GM21529 (cell line): ENCODE measurements around the gene CBFB.
"Not testable (repeated sequence)": the region's sequence is repeated elsewhere in the genome, so short reads cannot be mapped to it uniquely, and the experiment has no call there.

Experiments
- ATAC-seq: cut with Tn5 transposase; IDR thresholded peaks from one replicate; pipeline ENCODE4 v1.9.1; 2021; ENCODE audit not compliant: unreplicated experiment

CBFB gene

DNA sequence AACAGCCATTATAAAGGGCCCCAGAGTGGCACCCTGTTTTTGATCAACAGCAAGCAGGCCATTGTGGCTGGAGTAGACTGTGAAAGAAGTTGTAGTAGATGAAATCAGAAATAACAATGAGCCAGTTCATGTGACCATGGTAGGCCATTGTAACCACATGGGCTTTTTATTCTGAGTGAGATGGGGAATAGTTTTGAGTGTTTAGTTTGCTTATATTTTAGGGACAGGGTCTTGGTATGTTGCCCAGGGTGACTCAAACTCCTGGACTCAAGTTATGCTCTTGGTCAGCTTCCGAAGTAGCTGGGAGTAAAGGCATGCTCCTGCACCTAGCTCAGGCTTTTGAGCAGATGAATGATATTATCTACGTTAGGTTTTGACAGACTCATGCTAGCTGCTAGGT, 12.0 kb downstream of the CBFB start:
- no peak for ATAC-seq

DNA sequence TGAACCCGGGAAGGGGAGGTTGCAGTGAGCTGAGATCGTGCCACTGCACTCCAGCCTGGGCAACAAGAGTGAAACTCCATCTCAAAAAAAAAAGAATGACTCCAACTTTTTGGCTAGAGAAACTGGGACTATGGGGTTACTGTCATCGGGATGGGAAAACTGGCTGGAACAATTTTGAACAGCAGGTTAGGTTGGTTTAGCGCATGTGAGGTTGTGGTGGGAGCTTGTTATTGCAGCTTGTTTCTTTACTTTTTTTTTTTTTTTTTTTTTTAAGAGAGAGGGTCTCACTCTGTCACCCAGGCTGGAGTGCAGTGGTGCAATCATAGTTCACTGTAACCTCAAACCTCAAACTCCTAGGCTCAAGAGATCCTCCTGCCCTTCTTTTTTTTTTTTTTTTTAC, 12.6 kb downstream of the CBFB start:
- ATAC-seq: not testable (repeated sequence)

DNA sequence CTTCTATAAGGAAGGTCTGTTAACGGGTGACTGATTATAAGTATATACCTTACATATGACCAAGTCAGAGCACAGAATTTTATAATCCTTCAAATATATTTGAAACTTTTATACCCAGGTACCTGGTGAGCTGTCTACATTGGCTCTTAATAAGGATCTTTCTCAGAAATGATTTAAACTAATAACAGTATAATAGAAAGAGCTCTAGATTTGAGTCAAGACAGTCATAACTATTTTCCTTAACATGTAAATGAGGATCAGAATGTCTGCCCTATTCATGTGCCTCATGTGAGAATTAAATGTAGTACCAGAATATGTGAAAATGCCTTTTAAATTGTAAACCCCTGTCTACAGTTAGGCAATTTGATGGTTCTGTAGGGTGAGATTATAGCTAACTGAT, 14.5 kb downstream of the CBFB start:
- no peak for ATAC-seq

DNA sequence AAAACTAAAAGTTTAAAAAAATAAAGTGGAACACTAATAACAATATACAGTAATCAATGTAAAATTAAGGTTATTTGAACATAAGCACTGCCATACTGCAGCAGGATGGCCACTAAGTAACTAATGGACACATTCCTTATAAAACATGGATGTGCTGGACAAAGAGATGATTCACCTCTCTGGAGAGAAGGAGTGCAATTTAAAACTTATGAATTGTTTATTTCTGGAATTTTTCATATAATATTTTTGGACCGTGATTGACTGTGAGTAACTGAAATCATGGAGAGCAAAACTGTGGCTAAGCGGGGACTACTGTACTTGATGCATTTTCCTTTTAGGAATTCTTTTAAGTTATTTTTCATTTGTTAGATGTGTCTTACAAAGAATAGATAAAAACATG, 21.8 kb downstream of the CBFB start:
- no peak for ATAC-seq

DNA sequence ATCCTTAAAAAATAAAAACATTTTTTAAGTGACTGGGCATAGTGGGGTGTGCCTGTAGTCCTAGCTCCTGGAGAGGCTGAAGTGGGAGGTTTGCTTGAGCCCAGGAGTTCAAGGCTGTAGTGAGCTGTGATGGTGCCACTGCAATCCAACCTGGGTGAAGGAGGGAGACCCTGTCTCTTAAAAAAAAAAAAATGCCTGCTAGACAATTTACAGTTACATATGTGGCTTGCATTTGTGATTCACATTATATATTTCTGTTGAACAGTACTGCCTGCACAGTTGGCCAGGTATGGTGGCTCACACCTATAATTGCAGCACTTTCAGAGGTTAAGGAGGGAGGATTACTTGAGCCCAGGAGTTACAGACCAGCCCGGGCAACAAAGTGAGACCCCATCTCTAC, 23.4 kb downstream of the CBFB start:
- ATAC-seq: no peak

DNA sequence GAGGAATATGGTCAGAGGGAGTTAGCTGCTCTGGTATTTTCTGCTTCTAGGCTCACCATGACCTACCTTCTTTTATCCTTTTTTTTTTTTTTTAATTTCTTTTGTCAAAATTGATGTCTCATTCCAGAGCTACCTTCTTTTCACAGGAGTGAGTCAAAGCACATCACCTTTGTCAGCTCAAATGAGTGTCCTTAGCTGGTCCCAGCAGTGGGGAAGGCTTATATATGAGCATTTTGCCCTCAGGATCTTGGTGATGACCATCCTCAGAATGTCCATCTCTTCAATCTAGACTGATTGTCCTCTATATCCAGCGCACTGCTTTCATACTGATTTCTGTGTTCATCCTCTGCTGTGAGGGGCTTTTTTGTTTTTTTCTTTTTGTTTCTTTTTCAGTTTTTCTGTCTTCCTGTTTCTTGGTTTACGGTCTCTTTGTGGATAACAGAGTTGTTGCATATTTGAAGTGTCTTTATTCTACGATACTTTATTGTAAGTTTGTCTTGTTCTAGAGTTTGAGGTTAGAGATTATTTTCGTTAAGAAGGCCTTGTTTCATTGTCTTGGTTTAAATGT, 24.9 kb downstream of the CBFB start:
- ATAC-seq: no peak

DNA sequence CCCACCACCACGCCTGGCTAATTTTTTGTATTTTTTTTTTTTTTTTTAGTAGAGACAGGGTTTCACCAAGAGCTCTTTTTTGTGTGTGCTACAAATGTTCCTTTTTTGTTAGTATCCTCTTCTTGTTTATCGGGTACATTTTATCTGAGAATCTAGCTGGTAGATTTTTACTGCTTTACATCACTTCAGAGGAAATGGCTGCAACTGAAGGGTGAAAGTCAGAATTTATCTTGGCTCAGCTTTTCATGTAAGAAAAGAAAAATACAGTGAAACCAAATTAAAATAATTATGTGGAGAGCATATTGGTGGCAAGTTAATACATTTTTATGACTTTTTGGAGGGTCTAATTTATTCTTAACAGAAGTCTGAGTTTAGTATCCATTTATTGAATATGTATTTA, 26.0 kb downstream of the CBFB start:
- ATAC-seq: no peak

DNA sequence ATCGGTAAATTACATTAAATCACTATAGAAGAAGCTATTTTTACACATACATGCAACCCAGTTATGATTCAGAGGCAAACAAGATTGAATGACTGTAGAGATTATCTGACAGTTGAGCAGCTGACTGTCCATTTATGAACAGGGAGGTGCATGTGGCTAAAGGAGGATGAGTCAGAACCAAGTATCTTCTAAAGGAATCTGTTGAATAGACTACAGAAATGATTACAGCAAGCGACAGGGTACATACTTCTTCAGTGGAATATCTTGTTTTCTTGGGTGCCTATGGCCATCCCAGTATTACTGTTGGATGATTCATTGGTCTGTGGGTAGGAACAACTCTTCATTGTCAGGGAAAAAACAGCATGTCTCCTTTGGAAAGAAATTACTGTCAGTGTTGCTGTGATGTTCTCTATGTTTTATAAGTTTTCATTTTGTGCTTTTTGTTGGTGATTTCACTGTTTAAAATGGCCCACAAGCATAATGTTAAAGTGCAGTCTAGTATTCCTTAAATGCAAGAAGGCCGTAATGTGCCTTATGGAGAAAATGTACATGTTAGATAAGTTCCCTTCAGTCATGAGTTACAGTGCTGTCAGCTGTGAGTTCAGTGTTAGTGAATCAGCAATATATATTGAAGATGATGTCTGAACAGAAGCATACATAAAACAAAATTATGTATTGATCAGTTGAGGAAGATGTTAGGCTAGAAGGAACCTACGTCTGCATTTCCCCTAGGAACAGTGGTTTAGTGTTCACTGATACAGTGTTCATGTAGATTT, 27.0 kb downstream of the CBFB start:
- ATAC-seq: no peak

DNA sequence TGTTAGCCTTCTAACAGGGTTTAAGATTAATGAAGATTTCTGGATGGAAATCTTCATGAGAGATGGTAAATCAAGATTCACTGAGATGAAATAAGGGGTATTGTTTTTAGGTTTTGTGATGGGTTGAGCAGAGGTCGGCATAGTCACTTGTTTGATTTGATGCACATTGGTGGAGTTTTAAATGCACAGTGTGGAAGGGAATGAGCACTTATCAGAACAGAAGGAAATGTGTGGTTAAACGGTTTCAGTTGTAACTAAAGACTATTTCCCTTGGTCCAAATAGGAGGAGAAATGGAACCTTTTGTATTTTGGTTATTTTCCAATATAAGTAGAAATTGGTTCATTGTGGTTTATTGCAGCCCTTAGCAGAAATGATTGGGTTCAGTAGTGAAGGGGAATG, 34.1 kb downstream of the CBFB start:
- ATAC-seq: no peak

DNA sequence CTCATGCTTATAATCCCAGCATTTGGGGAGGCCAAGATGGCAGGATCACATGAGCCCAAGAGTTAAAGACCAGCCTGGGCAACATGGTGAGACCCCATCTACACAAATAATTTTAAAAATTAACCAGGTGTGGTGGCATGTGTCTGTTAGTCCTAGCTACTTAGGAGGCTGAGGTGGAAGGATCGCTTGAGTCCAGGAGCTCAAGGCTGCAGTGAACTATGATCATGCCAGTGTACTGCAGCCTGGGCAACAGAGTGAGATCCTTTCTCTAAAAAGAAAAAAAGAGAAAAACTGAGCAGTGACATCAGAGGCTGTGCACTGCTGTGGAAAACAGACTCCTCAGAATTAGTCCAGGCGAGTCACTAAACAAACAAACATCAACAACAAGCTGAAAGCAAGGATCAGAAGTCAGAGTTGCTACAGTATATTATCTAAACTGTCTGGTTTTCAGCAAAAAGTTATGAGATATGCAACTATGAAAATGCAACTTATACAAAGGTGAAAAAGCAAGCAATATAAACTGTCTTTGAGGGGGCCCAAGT, 39.3 kb downstream of the CBFB start:
- ATAC-seq: no peak

DNA sequence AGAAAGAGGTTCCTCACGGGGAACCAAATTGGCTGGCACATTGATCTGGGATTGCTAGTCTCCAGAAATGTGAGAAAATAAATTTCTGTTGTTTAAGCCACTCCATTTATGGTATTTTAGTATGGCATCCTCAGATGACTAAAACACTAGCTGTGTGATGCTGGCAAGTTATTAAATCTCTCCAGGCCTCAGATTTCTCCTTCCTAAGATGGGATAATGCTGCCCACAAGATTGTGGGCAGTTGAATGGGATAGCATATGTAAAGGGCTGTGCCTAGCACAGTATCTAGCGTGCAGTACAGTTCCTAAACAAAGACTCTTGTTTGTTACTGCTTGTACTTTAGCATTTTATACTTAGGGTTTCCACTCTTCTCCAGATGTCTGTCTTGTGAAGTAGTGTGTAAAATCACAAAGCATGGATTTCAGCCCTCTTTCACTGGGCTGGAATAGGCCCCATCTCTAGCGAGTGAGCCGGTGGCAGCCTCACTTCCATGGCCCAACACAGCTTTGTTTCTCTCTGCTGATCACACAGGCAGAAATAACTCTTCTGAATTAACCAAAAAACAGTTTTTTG, 42.6 kb downstream of the CBFB start:
- ATAC-seq: no peak

DNA sequence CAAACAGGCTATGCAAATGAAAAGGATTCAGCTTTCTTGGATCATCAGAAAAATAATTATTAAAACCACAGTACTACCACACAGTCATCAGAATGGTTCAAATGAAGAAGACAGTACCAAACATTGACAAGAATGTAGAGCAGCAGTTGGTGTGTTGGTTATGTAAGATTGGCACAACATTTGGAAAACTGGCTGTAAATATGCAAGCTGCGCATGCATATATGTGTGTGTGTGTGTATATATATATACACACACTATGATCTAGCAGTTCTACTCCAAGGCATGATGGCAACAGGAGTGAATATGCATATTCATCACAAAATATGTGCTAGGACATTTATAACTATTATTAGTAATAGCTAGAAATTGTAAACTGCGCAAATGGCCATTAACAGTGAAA, 46.4 kb downstream of the CBFB start:
- no peak for ATAC-seq

DNA sequence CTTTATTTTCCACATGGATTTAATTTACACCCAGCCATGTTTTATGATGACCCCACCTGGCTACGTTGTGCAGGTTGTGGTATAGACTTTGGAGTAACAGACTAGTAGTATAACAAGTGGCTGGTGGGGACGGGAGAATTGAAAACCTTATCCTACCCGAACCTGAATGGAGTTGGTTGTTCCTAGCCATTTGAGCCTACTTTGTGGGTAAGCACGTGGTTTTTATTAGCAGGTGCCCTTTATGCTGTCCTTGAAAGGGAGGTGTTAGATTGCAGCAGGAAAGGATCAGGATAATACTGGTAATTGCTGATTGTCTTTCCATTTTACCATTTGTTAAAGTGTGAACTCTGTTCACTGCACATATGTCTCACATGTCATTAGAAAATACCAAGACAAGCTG, 48.9 kb downstream of the CBFB start:
- no peak for ATAC-seq

DNA sequence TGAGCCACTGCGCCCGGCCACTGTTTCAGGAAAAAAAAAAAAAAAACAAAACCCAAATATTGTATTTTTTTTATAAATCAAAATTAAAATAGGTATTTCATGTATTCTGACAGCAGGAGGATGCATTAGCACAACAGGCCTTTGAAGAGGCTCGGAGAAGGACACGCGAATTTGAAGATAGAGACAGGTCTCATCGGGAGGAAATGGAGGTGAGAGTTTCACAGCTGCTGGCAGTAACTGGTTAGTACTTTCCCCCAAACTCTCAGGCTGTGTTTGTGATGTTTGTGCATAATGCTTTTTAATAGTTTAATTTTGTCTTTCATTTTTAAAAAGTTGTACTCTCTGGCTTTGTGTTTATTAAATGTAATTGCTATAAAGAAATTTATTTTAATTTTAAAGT, 53.2 kb downstream of the CBFB start:
- no peak for ATAC-seq

DNA sequence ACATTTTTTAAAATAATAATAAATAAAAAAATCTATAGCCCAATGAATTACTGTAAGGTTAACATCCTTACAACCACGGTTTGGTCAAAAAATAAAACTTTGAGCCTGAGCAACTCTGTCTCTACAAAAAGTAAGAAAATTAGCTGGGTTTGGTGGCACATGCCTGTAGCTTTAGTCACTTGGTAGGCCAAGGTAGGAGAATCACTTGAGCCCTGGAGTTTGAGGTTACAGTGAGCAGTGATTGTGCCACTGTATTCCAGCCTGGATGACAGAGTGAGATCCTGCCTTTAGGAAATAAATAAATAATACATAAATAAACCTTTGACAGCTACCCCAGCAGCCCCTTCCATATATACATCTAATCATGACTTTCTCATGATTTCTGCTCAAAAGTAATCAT, 53.9 kb downstream of the CBFB start:
- ATAC-seq: no peak

DNA sequence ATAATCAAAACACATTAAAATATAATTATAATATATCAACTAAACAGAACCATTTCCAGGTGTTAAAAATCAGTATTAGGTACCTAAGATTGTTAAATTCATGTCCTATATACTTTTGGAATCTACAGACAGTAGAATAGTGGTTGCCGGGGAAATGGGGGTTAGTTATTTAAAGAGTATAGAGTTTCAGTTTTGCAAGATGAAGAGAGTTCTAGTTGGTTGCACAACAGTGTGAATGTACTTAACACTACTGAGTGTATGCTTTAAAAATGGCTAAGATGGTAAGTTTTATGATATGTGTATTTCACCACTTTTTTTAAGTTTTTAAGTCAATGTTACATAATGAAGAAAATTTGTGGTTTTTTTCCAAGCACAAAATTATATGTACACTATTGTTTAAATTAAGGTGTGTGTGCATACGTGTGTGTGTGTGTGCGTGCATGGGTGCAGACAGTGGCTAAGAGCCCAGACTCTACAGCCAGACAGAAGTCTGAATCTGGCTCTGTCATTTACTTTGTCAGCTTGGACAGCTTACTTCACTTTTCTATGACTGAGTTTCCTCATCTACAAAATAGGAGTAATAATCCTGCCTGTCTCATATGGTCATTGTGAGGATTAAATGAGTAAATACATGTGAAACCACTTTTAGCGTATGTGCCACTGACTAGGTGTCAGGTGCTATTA, 55.5 kb downstream of the CBFB start:
- ATAC-seq: peak; percentile 78

DNA sequence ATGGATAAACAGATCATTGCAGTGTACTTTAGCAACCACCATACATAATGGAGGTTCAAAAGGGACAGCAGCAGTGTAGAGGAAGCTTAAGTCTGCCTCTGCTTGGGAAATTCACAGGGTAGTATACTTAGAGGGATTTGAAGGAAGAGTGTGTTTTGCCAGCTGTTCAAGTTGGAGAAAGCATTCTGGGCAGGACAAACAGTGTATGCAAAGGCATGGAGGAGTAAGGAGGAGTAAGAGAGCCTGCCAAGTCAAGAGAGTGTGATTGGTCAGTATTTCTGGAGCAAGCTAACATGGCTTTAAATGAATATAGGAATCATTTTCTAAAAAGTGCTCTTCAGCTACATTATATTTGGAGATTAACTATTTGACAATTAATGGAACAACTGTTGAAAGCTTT, 57.9 kb downstream of the CBFB start:
- ATAC-seq: no peak

DNA sequence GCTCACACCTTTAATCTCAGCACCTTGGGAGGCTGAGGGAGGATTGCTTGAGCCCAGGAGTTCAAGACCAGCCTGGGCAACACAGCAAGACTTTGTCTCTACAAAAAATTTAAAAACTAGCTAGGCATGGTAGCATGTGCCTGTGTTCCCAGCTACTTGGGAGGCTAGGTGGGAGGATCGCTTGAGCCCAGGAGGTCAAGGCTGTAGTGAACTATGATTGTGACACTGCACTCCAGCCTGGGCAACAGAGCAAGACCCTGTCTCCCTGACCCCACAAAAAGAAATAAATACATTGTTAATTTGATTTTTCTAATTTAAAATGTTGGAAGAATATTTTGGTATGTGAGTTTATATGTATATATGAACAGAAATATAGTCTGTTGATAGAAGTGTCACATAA, 58.3 kb downstream of the CBFB start:
- ATAC-seq: no peak

DNA sequence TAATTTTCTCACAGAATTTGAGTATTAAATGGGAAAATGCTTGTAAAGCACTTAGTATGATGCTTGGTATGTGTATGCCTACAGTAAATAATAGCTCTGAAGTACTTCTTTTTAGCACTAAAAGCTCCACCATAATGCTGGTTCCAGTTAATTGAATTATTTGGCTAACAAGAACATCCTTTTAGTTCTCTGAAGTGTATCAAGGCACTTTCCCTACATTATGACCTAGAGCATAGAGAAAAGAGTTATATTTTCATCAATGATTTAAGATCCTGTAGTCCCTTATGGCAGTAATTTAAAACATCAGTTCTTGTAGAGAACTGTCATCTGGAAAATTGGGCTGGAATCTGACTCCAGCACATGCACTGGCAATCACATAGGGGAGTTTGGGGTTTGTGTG, 58.9 kb downstream of the CBFB start:
- no peak for ATAC-seq

DNA sequence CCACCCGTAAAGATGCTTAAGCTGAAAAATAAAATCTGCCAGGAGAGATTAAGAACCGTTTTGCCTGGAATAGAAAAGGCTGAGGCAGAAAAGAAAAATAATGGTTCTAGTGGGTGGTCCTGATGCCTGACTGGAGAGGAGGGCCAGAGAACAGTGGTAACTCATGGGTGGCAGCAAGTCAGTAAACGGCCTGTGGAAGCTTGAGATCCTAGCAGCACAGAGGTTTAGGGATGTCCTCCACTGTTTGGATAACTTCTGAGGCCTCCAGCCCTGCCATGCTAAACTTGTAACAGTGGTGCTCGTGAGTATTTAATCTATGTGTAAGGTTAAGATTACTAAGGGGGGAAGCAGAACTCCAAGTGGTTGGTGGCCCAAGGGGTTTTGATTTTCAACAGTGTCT, 59.6 kb downstream of the CBFB start:
- ATAC-seq: no peak

DNA sequence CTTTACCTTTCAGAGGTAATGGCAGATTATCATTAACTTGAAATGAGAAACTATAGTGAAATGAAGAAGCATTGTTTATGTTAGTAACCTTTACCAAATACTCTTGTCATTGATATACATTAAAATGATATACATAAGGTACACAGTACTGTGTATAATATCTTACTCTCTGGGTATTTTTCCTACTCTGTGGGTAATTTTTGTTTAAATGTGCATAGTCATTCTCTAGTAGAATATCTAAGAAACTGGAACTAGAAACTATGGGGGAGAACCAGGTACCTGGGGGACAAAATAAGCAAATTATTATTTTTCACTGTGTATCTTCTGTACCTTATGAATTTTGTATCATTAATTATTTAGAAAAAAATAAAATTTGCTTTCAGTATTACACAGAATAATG, 60.2 kb downstream of the CBFB start:
- ATAC-seq: no peak
